ENCODE measurements around the gene C1QTNF2.

The C1QTNF2 gene

GRCh38 chr5:160371294-160371693, 868 bp upstream of the C1QTNF2 start:
- DNase-seq = no peak

GRCh38 chr5:160370713-160371034, 248 bp upstream of the C1QTNF2 start:
- DNase-seq = no peak

GRCh38 chr5:160367885-160368284, 2.5 kb downstream of the C1QTNF2 start:
- no peak for DNase-seq

GRCh38 chr5:160367261-160367660, 3.2 kb downstream of the C1QTNF2 start:
- no peak for DNase-seq

GRCh38 chr5:160366230-160366629, 4.2 kb downstream of the C1QTNF2 start:
- no peak for DNase-seq

- no peak for DNase-seq
These were observed 6.6 kb downstream of the C1QTNF2 start for GRCh38 chr5:160363660-160364395.

GRCh38 chr5:160363211-160363610, 7.2 kb downstream of the C1QTNF2 start:
- no peak for DNase-seq

- DNase-seq = no peak
These were observed 8.7 kb downstream of the C1QTNF2 start for GRCh38 chr5:160361624-160362228.

GRCh38 chr5:160360310-160360709, 10.1 kb downstream of the C1QTNF2 start:
- DNase-seq = no peak

GRCh38 chr5:160359816-160360215, 10.6 kb downstream of the C1QTNF2 start:
- no peak for DNase-seq

- DNase-seq = no peak
These were observed 11.2 kb downstream of the C1QTNF2 start for GRCh38 chr5:160359242-160359641.

GRCh38 chr5:160357861-160358411, 12.5 kb downstream of the C1QTNF2 start:
- no peak for DNase-seq

GRCh38 chr5:160357394-160357793, 13.0 kb downstream of the C1QTNF2 start:
- DNase-seq = no peak

GRCh38 chr5:160356550-160357347, 13.7 kb downstream of the C1QTNF2 start:
- DNase-seq = no peak

GRCh38 chr5:160354666-160355065, 15.8 kb downstream of the C1QTNF2 start:
- DNase-seq = no peak

- no peak for DNase-seq
These were observed 17.0 kb downstream of the C1QTNF2 start for GRCh38 chr5:160353379-160353778.

GRCh38 chr5:160352308-160352707, 18.1 kb downstream of the C1QTNF2 start:
- no peak for DNase-seq

GRCh38 chr5:160349935-160350303, 20.5 kb downstream of the C1QTNF2 start:
- no peak for DNase-seq

GRCh38 chr5:160349249-160349934, 21.0 kb downstream of the C1QTNF2 start:
- no peak for DNase-seq

- no peak for DNase-seq
These were observed 22.3 kb downstream of the C1QTNF2 start for GRCh38 chr5:160348080-160348479.

GRCh38 chr5:160347448-160347847, 23.0 kb downstream of the C1QTNF2 start:
- no peak for DNase-seq

GRCh38 chr5:160342413-160342941, 27.9 kb downstream of the C1QTNF2 start:
- no peak for DNase-seq

- no peak for DNase-seq
These were observed 29.0 kb downstream of the C1QTNF2 start for GRCh38 chr5:160341309-160341870.
